ENCODE results near the gene PCSK5.

- TF ChIP-seq POLR2A (IDR thresholded peaks at IDR 0.05) (no peak), CTCF (IDR thresholded peaks at IDR 0.05) (no peak)
Observed at GRCh38 chr9:76158713-76159112, 268.2 kb downstream of the PCSK5 start.

All from right lobe of liver (tissue), 4 donors.